Tibial nerve (tissue), 4 donors: ENCODE results near the gene CUTA.

Experiments
- CTCF ChIP-seq, 5 experiments: fragments of 200-600 bp in 3 of 5; fragments of 450-650 bp in 2 of 5; sonication (generic) in 3 of 5; IDR thresholded peaks; one replicate each; pipeline ENCODE4 v1.5.1; 2016 to 2019; ENCODE audit warnings: antibody characterized with exemption in 5 of 5, mild to moderate bottlenecking in 3 of 5, moderate library complexity in 2 of 5
- EP300 ChIP-seq, 2 donors: sonication (generic); formaldehyde crosslinking; IDR thresholded peaks; one replicate each; pipeline ENCODE4 v1.6.1; 2017; ENCODE audit warnings: antibody characterized with exemption in 2 of 2, mild to moderate bottlenecking in 1 of 2
- POLR2A ChIP-seq, 2 donors: fragments of 450-650 bp; IDR thresholded peaks; one replicate each; pipeline ENCODE4 v1.6.1; 2017; ENCODE audit warnings: antibody characterized with exemption in 2 of 2, mild to moderate bottlenecking in 2 of 2, moderate library complexity in 2 of 2

GRCh38 chr6:33446356-33446755, 28.4 kb upstream of the CUTA start:
- TF ChIP-seq CTCF (IDR thresholded peaks at IDR 0.05) (no peak), EP300 (IDR thresholded peaks at IDR 0.05) (no peak), POLR2A (IDR thresholded peaks at IDR 0.05) (no peak)
